ENCODE results near the gene EIF4E3.

EIF4E3 gene

GRCh38 chr3:71685686-71686085, 39.5 kb downstream of the EIF4E3 start:
- no peak for DNase-seq

GRCh38 chr3:71684757-71685386, 40.3 kb downstream of the EIF4E3 start:
- DNase-seq: peak in 1 of 2 donors; percentile 46

DNA sequence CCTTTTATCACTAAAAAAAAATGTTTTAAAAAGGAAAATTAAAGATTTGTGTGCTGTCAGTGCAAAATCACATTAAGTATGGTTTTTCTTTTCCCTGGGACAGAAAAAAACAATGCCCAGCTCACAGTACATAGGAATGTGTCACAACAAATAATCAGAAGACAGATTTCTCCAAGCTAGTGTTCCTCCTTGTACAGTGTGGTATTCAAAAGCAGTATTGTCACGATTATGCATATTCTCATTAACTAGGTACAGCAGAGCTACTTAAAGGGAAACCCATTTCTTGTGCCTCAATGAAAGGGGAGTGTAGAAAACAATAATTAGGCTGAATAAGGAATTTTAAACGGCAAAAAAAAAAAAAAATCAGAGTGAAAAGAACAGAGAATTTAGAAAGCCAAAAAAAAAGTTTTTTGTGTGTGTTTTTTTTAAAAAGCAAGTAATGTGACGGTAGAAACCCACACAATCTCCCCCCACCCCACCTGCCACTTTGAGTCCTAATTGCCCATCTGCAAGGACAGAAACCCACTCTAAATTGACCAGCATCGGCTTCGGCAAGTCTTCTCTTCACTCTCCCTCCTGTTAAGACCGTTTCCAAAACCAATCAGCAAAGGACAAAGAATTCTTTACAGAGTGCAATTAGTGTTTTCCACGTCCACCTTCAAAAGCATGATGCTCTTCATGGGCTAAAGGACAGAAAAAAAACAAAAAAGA, 41.0 kb downstream of the EIF4E3 start:
- DNase-seq: no peak

- peak; percentile 78 to 90 for DNase-seq
These were observed 44.0 kb downstream of the EIF4E3 start for GRCh38 chr3:71681224-71681668.

DNA sequence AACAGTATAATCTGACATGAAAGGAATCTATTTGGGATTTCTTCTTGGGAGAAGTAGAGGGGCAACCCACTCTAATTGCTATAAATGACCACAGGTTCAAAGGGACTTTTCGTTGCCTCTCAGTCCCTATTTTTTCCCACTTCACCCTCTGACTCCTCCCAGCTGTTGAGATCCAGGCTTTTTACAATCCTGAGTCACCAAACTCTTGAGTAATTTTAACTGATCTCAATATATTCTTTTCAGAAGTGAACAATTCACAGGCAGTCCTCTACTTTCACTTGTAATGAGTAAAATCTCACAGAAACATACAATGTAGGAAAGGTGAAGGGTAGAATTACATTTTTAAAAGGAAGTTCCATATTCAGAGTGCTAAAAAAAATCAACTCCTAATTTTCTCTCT, 44.6 kb downstream of the EIF4E3 start:
- peak; percentile 74 to 94 for DNase-seq

DNA sequence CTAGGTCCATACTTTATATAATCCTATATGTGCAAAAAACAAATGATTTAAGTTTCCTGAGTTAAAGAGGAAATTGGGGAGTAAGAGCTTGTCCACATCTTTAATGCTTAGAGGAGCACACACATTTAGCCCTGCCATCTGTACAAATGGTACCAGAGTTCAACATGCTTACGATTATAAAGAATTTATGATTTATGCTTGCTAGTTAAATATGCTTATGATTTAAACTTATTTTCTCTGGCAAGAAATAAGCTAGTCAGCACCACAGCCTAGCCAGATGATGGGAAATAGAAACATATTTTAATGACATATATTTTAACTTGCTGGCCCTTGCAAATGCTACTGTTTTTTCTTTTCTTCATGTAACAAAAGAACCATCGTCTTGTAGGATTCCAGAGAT, 48.3 kb downstream of the EIF4E3 start:
- no peak for DNase-seq

DNA sequence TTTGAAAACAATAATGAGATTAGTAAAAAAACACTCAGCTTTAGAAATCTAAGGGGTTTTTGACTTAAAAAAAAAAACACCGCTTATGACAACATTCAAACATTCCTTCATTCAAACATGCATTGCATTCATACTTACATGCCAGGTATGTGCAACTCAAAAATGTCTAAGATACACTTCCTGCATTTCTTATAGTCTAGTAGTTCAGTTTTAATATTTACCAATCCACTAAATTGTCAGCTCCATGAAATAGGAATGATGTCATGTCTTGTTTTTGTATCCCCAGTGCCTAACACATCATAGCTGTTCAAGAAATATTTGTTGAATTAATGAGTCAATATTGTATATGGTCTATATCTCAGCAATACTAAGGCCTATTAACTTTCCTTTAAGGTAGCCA, 51.7 kb downstream of the EIF4E3 start:
- DNase-seq: no peak

GRCh38 chr3:71672807-71673206, 52.4 kb downstream of the EIF4E3 start:
- no peak for DNase-seq

- no peak for DNase-seq
These were observed 52.9 kb downstream of the EIF4E3 start for GRCh38 chr3:71672340-71672739.

- DNase-seq: no peak
These were observed 53.9 kb downstream of the EIF4E3 start for GRCh38 chr3:71671216-71671845.

- DNase-seq: no peak
These were observed 62.6 kb downstream of the EIF4E3 start for GRCh38 chr3:71662568-71662967.

- DNase-seq: no peak
These were observed 63.1 kb downstream of the EIF4E3 start for GRCh38 chr3:71662056-71662455.

DNA sequence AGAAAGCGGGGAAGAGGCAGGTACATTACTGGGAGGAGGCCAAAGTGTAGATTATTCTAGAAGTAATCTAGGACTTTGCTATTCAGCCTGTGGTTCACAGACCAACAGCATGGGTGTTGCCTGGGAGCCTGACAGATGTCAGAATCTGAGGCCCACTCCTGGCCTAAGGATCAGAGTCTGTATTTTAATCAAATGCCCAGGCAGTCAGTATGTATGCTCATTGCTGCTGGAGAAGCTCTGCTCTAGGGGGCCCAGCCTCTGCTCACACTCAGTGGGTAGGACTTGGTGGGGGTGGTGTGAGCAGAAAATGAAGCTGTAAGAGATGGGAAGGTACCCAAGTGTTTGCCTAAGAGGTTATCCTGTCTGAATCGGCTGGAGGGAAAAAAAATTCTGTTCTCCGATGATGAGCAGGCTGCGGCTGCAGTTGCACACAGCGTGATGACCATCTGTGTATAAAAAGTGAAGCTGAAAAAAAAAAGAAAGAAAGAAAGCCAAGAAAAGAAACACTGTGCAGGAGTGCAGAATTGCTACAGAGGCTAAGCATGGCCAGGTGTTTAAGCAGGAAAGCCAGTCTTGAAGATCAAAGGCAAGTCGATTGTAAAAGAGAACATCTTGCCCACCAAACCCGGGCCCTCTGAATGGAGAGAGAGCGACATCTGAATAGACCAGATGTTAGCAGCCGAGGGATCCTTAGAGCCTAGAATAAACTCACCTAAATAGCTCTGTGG, 65.2 kb downstream of the EIF4E3 start:
- DNase-seq: no peak

DNA sequence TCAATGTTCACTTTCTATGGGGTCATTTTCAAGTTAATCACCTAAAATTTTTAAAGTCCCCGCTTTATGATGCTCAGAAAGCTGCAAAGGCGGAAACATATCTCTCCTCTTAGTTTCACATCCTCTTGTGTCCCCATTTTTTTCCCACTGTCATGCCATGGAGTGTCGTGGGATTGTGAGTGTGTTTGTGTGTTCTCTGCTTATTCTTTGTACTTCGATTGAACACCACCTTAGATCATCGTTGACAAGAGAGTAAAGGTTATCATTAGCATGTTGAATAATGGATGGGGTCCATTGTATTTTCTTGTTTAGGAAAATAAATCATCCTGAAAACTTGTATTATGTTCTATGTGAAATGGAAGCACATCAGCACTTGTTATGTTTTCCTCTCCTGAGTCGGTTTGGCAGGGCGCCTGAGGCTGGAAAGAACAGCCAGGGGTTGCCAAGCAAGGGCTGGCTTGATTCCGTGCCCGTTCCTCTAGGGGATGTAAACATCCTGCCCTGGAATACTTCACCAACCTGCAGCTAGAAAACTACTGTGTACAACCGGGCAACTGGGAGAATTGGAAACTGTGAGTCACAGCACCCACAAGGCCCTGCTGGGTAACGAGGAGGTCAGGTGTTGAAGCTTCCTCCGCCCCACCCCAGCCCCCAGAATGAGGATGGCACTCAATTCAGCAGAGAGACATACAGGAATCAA, 67.2 kb downstream of the EIF4E3 start:
- DNase-seq: no peak

DNA sequence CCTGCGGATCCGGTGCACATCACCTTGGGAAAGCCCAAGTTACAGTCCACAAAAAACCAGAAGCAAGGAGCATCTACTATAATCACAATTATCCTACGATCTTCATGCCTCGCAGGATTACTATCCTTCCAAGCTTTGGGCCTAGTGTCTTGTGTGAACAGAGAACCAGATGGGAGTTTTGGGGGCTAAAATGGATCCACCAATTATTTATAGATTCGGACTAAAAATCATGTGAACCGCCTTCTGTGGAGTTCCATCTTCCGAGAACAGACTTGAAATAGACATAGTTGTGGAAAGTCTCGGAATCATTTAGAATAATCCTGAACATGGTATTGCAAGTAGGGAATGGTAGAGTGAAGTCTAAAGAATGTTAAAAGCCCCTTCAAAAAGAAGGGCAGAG, 70.1 kb downstream of the EIF4E3 start:
- no peak for DNase-seq

DNA sequence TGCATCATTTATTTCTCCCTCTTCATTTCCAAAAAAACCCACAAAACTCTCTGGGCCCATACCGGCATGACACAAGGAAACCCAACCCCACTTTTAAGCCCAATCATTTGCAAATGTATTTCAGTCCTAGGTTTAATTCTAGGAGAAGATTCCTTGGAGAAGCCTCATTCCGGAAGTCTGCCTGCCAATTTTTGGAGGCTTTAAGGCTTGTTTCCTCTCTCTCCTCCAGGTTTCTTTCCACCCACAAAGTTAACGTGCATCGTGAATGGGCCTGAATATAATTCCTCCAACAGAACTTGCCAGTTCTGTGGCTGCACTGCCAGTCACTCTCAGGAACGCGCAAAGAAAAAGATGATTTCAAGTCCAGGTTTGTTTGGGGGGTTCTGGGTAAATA, 71.8 kb downstream of the EIF4E3 start:
- no peak for DNase-seq

DNA sequence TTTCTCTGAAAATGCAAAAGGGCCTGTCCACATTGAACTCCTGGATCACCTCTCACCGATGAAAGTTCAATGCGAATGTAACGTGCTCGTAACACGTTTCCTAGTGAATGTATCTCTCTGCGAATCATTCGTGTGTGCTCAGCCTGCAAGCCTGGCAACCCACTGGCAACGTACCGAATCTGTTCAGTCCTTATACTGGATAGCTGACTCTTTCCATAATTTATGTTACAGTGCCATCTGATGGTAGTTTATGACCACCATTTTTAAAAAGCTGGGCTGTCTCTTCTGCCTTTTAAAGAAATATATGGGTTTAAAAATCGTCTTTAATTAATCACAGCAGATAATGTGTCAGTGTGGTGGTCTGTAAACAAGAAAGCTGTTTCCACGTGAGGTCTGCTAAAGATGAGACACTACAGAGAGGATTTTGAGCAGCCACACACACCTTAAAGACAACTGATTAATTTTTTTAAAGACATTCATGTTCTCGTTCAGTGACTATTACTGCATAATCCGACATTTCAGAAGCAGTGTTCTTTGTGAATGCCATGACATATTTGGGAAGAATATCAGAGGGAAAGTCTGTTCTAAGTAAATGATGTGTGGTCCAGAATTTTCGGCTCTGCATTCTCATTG, 72.3 kb downstream of the EIF4E3 start:
- peak; percentile 54 to 80 for DNase-seq

DNA sequence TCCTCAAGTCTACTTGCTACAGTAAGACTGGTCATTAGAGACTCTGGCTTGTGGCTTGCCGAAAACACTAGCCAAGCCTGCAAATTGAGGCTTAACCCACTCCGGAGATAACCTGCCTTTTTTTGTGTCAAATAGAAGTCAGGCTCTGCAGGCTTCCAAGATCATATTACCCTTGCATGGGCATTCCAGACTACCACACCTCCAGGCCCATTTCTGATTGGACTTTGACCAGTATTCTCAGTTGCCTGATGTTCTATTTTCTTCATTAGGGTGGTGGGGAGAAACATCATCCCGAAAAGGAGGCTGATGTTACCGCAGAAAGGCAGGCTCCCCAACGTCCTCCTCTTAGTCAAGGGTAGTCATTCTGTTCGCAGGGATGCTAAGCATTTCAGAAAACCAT, 73.6 kb downstream of the EIF4E3 start:
- no peak for DNase-seq

GRCh38 chr3:71650372-71650771, 74.8 kb downstream of the EIF4E3 start:
- DNase-seq: no peak

DNA sequence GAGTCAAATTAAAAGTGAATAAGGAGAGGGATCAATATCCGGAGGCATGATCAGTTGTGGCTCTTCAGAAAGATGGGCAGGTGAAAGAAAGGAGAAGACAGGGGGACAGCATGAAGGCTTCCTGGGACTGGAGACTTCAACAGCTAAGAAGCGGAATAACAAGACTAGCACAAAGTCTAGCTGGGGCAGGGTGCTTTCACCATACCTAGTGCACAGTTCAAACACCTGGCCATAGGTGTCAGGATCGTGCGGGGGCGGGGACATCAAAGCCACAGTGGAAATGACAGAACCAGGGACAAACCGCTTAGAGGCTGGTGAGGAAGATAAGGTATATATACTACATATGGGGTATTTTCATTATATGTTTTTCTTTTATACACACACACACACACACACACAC, 75.4 kb downstream of the EIF4E3 start:
- no peak for DNase-seq

DNA sequence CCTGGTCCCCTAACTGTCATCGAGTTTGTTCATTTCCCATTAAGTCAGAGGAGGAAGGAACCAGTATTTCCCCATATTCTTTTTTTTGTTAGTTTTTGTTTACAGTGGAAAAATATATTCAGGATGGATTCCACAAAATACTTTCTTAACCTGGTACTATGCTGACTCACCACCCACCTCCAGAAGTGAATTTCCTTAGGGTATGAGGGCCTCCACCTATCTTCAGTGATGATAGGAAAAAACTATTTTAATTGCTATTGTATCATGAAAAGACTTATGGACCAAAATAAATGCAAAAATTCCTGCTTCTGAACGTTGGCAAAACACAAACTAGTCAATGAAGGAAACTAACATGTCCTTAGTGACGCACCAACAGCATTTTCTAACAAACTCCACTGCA, 77.5 kb downstream of the EIF4E3 start:
- no peak for DNase-seq

GRCh38 chr3:71646971-71647370, 78.2 kb downstream of the EIF4E3 start:
- DNase-seq: no peak
